H1 (cell line): ENCODE results near the gene FAT1. TPM values are rescaled to one million over a fixed set of nuclear protein-coding genes. Genes with fewer than 3 reads are reported as not detected.

Source experiments
- CTCF ChIA-PET: fragments of 300-600 bp; sonication (Branson Sonifier 250); formaldehyde crosslinking; loops from one replicate; lab custom pipeline; 2021; ENCODE audit not compliant: partially characterized antibody; lab: Charles Lee
- POLR2A ChIA-PET: fragments of 300-600 bp; sonication (Branson Sonifier 250); formaldehyde crosslinking; loops from one replicate; lab custom pipeline; 2021; ENCODE audit warnings: inconsistent platforms; ENCODE audit not compliant: partially characterized antibody; lab: Charles Lee
- DNase-seq, 2 experiments: peaks; one replicate each; pipeline versions ENCODE4 v3.0.0 to v3.0.0-alpha.2; 2010 to 2022; ENCODE audit warnings: low spot score in 2 of 2, low read depth in 1 of 2, mixed read lengths in 1 of 2
- FAIRE-seq: peaks from 2 replicates; lab custom pipeline; 2011; peaks lifted over from hg19 to GRCh38; lab: Jason Lieb, UNC
- H2AFZ ChIP-seq: 2 replicates; pipeline ENCODE4 v1.8.1; 2012; ENCODE audit warnings: low read length, inconsistent platforms
- H2AK5ac ChIP-seq: 2 replicates; pipeline ENCODE4 v1.6.1; 2013; ENCODE audit warnings: low read depth, low read length
- H2BK120ac ChIP-seq: replicated peaks from 2 replicates; pipeline ENCODE3; 2013; ENCODE audit warnings: low read depth, low read length, inconsistent platforms
- H2BK12ac ChIP-seq: 2 replicates; pipeline ENCODE4 v1.6.1; 2013; ENCODE audit warnings: low read depth, low read length
- H2BK15ac ChIP-seq: 2 replicates; pipeline ENCODE4 v1.6.1; 2013; ENCODE audit warnings: low read length
- H2BK20ac ChIP-seq: 2 replicates; pipeline ENCODE4 v1.6.1; 2013; ENCODE audit warnings: low read length
- H2BK5ac ChIP-seq: 2 replicates; pipeline ENCODE4 v1.6.1; 2013; ENCODE audit warnings: low read depth, low read length
- H3K14ac ChIP-seq: 2 replicates; pipeline ENCODE4 v1.6.1; 2013; ENCODE audit warnings: inconsistent platforms; ENCODE audit not compliant: insufficient read length
- H3K18ac ChIP-seq: 2 replicates; pipeline ENCODE4 v1.6.1; 2013; ENCODE audit warnings: low read length; ENCODE audit errors: extremely low read depth
- H3K23ac ChIP-seq: 2 replicates; pipeline ENCODE4 v1.6.1; 2013; ENCODE audit warnings: inconsistent platforms; ENCODE audit not compliant: insufficient read length
- H3K23me2 ChIP-seq: 2 replicates; pipeline ENCODE4 v1.6.1; 2013; ENCODE audit warnings: low read depth, low read length
- H3K27ac ChIP-seq: 2 replicates; pipeline ENCODE4 v1.6.1; 2011; ENCODE audit warnings: low read depth, low read length, inconsistent platforms
- H3K27me3 ChIP-seq, 4 experiments: replicated peaks in 1 of 4; 1 replicate in 1 of 4; 2 replicates in 3 of 4; pipeline versions ENCODE4 v1.6.1 to v1.8.1; 2011 to 2013; ENCODE audit warnings: low read length in 3 of 4, mild to moderate bottlenecking in 3 of 4, inconsistent platforms in 2 of 4, mixed read lengths in 2 of 4, moderate library complexity in 1 of 4; ENCODE audit not compliant: control insufficient read depth in 3 of 4, insufficient read depth in 3 of 4; ENCODE audit errors: extremely low read depth in 1 of 4
- H3K36me3 ChIP-seq, 4 experiments: 2 replicates each; pipeline versions ENCODE4 v1.6.1 to v1.8.1; 2011 to 2013; ENCODE audit warnings: mild to moderate bottlenecking in 4 of 4, low read length in 3 of 4, moderate library complexity in 2 of 4, control low read depth in 1 of 4, inconsistent platforms in 1 of 4; ENCODE audit not compliant: insufficient read depth in 4 of 4, control insufficient read depth in 2 of 4
- H3K4ac ChIP-seq: replicated peaks from 2 replicates; pipeline ENCODE3; 2013; ENCODE audit warnings: low read length, low read depth, mixed read lengths, inconsistent platforms; ENCODE audit not compliant: insufficient read length
- H3K4me1 ChIP-seq, 4 experiments: replicated peaks in 1 of 4; 1 replicate in 1 of 4; 2 replicates in 3 of 4; pipeline versions ENCODE4 v1.6.1 to v1.8.1; 2011 to 2013; ENCODE audit warnings: low read length in 3 of 4, inconsistent platforms in 2 of 4, mixed read lengths in 1 of 4; ENCODE audit not compliant: insufficient read depth in 4 of 4, control insufficient read depth in 3 of 4
- H3K4me2 ChIP-seq, 2 experiments: 2 replicates each; pipeline versions ENCODE4 v1.6.1 to v1.8.1; 2011 to 2013; ENCODE audit warnings: low read depth in 2 of 2, low read length in 2 of 2, control low read depth in 1 of 2, inconsistent platforms in 1 of 2, mild to moderate bottlenecking in 1 of 2; ENCODE audit not compliant: insufficient read depth in 1 of 2
- H3K4me3 ChIP-seq, 4 experiments: fragments of 200-600, 300-600 bp in 1 of 4; sonication (generic), shearing (Covaris generic), sonication (Bioruptor Twin) in 1 of 4; 2 replicates each; pipeline versions ENCODE4 v1.5.1 to v1.8.1; 2011 to 2016; ENCODE audit warnings: low read length in 4 of 4, low read depth in 3 of 4, control low read depth in 2 of 4, inconsistent platforms in 2 of 4, mild to moderate bottlenecking in 2 of 4, mixed read lengths in 1 of 4, moderate library complexity in 1 of 4; ENCODE audit not compliant: insufficient read depth in 2 of 4; ENCODE audit errors: extremely low read depth in 1 of 4
- H3K56ac ChIP-seq: replicated peaks from 2 replicates; pipeline ENCODE3; 2013; ENCODE audit warnings: low read depth, mild to moderate bottlenecking, mixed read lengths, low read length, inconsistent platforms; ENCODE audit not compliant: insufficient read length
- H3K79me1 ChIP-seq: 2 replicates; pipeline ENCODE4 v1.6.1; 2013; ENCODE audit warnings: low read depth, low read length, control low read depth
- H3K79me2 ChIP-seq, 2 experiments: 2 replicates each; pipeline versions ENCODE4 v1.6.1 to v1.8.1; 2012 to 2013; ENCODE audit warnings: low read length in 2 of 2, mild to moderate bottlenecking in 2 of 2, inconsistent platforms in 1 of 2; ENCODE audit not compliant: insufficient read depth in 2 of 2, control insufficient read depth in 1 of 2
- H3K9ac ChIP-seq, 4 experiments: replicated peaks in 1 of 4; 1 replicate in 1 of 4; 2 replicates in 3 of 4; pipeline versions ENCODE4 v1.6.1 to v1.8.1; 2011 to 2013; ENCODE audit warnings: low read depth in 3 of 4, low read length in 3 of 4, control low read depth in 2 of 4, mild to moderate bottlenecking in 2 of 4, moderate library complexity in 2 of 4, inconsistent platforms in 1 of 4; ENCODE audit errors: extremely low read depth in 1 of 4
- H3K9me3 ChIP-seq, 2 experiments: 2 replicates each; pipeline versions ENCODE4 v1.6.1 to v1.8.1; 2012 to 2013; ENCODE audit warnings: mild to moderate bottlenecking in 2 of 2, moderate library complexity in 2 of 2, control low read depth in 1 of 2, inconsistent platforms in 1 of 2, low read depth in 1 of 2, low read length in 1 of 2, mixed read lengths in 1 of 2; ENCODE audit not compliant: insufficient read depth in 2 of 2
- H4K20me1 ChIP-seq, 2 experiments: replicated peaks in 1 of 2; 2 replicates each; pipeline versions ENCODE3 to v1.8.1; 2011 to 2013; ENCODE audit warnings: inconsistent platforms in 2 of 2, low read length in 2 of 2, mild to moderate bottlenecking in 1 of 2; ENCODE audit not compliant: insufficient read depth in 2 of 2, control insufficient read depth in 1 of 2
- H4K5ac ChIP-seq: 2 replicates; pipeline ENCODE4 v1.6.1; 2013; ENCODE audit warnings: low read length, low read depth, mixed read lengths, inconsistent platforms; ENCODE audit not compliant: insufficient read length
- H4K8ac ChIP-seq: 2 replicates; pipeline ENCODE4 v1.8.0; 2013; ENCODE audit warnings: mild to moderate bottlenecking, moderate library complexity, low read length, inconsistent platforms; ENCODE audit not compliant: insufficient read depth; ENCODE audit errors: extremely low read depth
- H4K91ac ChIP-seq: replicated peaks from 2 replicates; pipeline ENCODE3; 2013; ENCODE audit warnings: low read length, mixed read lengths, inconsistent platforms; ENCODE audit not compliant: insufficient read length
- ATF2 ChIP-seq: IDR thresholded peaks from 2 replicates; pipeline ENCODE4 v1.6.1; 2012; ENCODE audit warnings: low read length, inconsistent platforms
- EP300 ChIP-seq, 2 experiments: IDR thresholded peaks; 1 replicate in 1 of 2; 2 replicates in 1 of 2; pipeline ENCODE4 v1.6.1; 2011 to 2012; ENCODE audit warnings: low read depth in 2 of 2, low read length in 2 of 2, mild to moderate bottlenecking in 2 of 2, borderline replicate concordance in 1 of 2, inconsistent platforms in 1 of 2, moderate library complexity in 1 of 2
- NRF1 ChIP-seq: IDR thresholded peaks from 2 replicates; pipeline ENCODE4 v1.6.1; 2011; ENCODE audit warnings: mild to moderate bottlenecking, low read depth, low read length, improper control_type of control experiment
- RXRA ChIP-seq: IDR thresholded peaks from 2 replicates; pipeline ENCODE4 v1.6.1; 2011; ENCODE audit warnings: low read depth, mild to moderate bottlenecking, low read length, moderate library complexity; ENCODE audit not compliant: insufficient read depth
- SP1 ChIP-seq: IDR thresholded peaks from 2 replicates; pipeline ENCODE4 v1.6.1; 2011; ENCODE audit warnings: low read depth, low read length
- TBP ChIP-seq: IDR thresholded peaks from 2 replicates; pipeline ENCODE4 v1.6.1; 2011; ENCODE audit warnings: low read depth, low read length, improper control_type of control experiment
- TEAD4 ChIP-seq: IDR thresholded peaks from 2 replicates; pipeline ENCODE4 v1.6.1; 2012; ENCODE audit warnings: low read depth, low read length, inconsistent platforms, mixed read lengths
- USF2 ChIP-seq: IDR thresholded peaks from 2 replicates; pipeline ENCODE4 v1.6.1; 2011; ENCODE audit warnings: low read length, improper control_type of control experiment
- WGBS, 2 experiments: shearing (Covaris generic) in 1 of 2; methylation state at CpG; one replicate each; pipeline versions ENCODE4 v1.1.6 to v1.1.7; 2013 to 2015; ENCODE audit warnings: low lambda C conversion rate in 2 of 2, mixed read lengths in 2 of 2, inconsistent platforms in 1 of 2, low coverage in 1 of 2, missing lambda C conversion rate in 1 of 2; ENCODE audit not compliant: insufficient replicate concordance in 2 of 2, insufficient coverage in 1 of 2, insufficient read length in 1 of 2; ENCODE audit errors: extremely low coverage in 1 of 2, missing lambda C conversion rate in 1 of 2; 5-methylcytosine and 5-hydroxymethylcytosine counted together
- polyA plus RNA-seq, 7 experiments: library from polyadenylated mRNA; depleted of rRNA in 3 of 7; stranded (reverse) in 5 of 7; unstranded in 2 of 7; fragments of >200 nt in 5 of 7; fragments of 200-250 nt in 2 of 7; gene quantifications; 1 replicate in 5 of 7; 2 replicates in 1 of 7; 4 replicates in 1 of 7; pipeline versions ENCODE4 v1.2.1 to v1.2.3, GENCODE V29; 2011 to 2013; ENCODE audit warnings: missing spikeins in 2 of 7, mixed read lengths in 2 of 7
- total RNA-seq: library from RNA; stranded (reverse); fragmentation: NEBNext Ultra II Directional; extraction: Animal tissue kit (Norgen Biotek cat#: 25700); gene quantifications from 2 replicates; pipeline ENCODE4 v1.2.1, GENCODE V29; 2021
- TF ChIP-seq, protein P1 (sequence below): IDR thresholded peaks from 2 replicates; pipeline ENCODE4 v1.6.1; 2012; ENCODE audit warnings: inconsistent platforms

The FAT1 gene
- total and polyA plus RNA-seq, 2 of the 8 experiments (the other 6 are each of a cell fraction or from before 2014, with no cell fraction given): 94.4 to 137 TPM

DNA sequence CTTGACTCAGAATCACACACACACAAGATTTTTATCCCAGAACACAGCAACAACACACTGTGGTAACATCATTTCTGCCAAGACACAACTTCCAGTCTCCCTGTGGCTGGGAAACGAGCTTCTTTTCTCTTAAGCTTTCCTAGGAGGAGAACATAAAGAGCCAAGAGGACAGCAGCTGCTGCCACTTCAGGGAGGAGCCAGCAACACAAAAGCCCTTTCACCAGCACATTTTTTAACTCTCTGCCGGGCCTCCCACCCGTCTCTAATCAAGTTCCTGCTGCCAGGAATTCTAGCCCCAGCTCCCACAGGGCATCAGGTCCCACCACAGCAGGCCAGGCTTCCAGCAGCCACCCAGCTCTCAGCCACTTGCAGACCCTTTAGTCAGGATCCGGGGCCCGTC is 22.4 kb downstream of the FAT1 start:
- Histone ChIP-seq H4K5ac (no peak overlapping the region), H3K23ac (no peak overlapping the region), H2BK5ac (no peak overlapping the region), H3K23me2 (no peaks in the 10 kb centered on the region), H2BK120ac (no peak overlapping the region), H2AK5ac (no peak overlapping the region), H2BK15ac (no peak overlapping the region), H2BK12ac (no peak overlapping the region), H3K9ac (no peak overlapping the region), H2AFZ (no peak overlapping the region), H3K56ac (no peak overlapping the region), H3K4me3 (peak overlapping the region in 2 of 4 experiments; percentile 7 to 23; a peak in 1 of 8 replicates), H3K36me3 (peaks cover 4 to 51% (median 9%) of the 10 kb centered on the region in 4 experiments; a peak in 7 of 8 replicates), H3K79me2 (peaks cover 43 to 97% of the 10 kb centered on the region in 2 experiments), H3K4ac (no peak overlapping the region), H3K27me3 (no peaks in the 10 kb centered on the region), H3K9me3 (no peaks in the 10 kb centered on the region), H3K4me2 (peak overlapping the region; percentile 43 to 54), H3K27ac (no peak overlapping the region), H3K18ac (no peak overlapping the region), H3K79me1 (peaks cover 20% of the 10 kb centered on the region), H4K20me1 (peaks cover 10 to 36% of the 10 kb centered on the region in 2 experiments), H3K14ac (no peak overlapping the region), H4K91ac (no peak overlapping the region), H2BK20ac (no peak overlapping the region), H3K4me1 (peaks cover 12 to 34% (median 26%) of the 10 kb centered on the region in 4 experiments), H4K8ac (no peak overlapping the region)
- peak; percentile 62 for FAIRE-seq
- DNase-seq: peak in 1 of 2 experiments; percentile 64
- CTCF ChIA-PET: interaction anchor here (0.8 to 2.7 kb wide), 3 partner anchors 9 to 32 kb away, joined by 3 to 21 read pairs (median 10); no protein-coding TSS in a partner anchor
- POLR2A ChIA-PET: interaction anchor here (1.1 kb wide), 1 partner anchor 23 kb away, joined by 8 read pairs; the partner anchor contains the start of gene FAT1
- 9% methylated on average over 5 of the region's 5 CpGs; no CpG with 5 or more reads in 1 of the 2 experiments for WGBS, 2 experiments
- 0 out of 2 replicates have a peak, but pooled peaks have one; percentile 35 for TF ChIP-seq ATF2
- TF ChIP-seq EP300 (IDR thresholded peaks at IDR 0.05; ENCODE audit: borderline replicate concordance in 1 of 2, low read depth in 2 of 2, low read length in 2 of 2): 0 out of 3 replicates have a peak, but pooled peaks of 1 of the 2 experiments have one; percentile 61
- TF ChIP-seq SP1: peak; percentile 55; the same call in 1 of the 2 replicates
- 0 out of 2 replicates have a peak, but pooled peaks have one; percentile 61 for TF ChIP-seq RXRA
- TF ChIP-seq USF2: no peak
- peak; percentile 77 for TF ChIP-seq TEAD4
- TF ChIP-seq, protein P1, sequence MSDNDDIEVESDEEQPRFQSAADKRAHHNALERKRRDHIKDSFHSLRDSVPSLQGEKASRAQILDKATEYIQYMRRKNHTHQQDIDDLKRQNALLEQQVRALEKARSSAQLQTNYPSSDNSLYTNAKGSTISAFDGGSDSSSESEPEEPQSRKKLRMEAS: 0 out of 2 replicates have a peak, but pooled peaks have one; percentile 30
- TF ChIP-seq TBP: peak; percentile 71; the same call in 1 of the 2 replicates
- TF ChIP-seq NRF1: no peak
